GM18870 (cell line): ENCODE results near the gene PKN3.
"Not testable (repeated sequence)": the region's sequence is repeated elsewhere in the genome, so short reads cannot be mapped to it uniquely, and the experiment has no call there.

ENCODE experiments used
- ATAC-seq: cut with Tn5 transposase; IDR thresholded peaks from one replicate; pipeline ENCODE4 v1.9.1; 2021; ENCODE audit warnings: moderate library complexity; ENCODE audit not compliant: unreplicated experiment

Gene PKN3

GRCh38 chr9:128690684-128691034 is 11.6 kb upstream of the PKN3 start:
- ATAC-seq = no peak

GRCh38 chr9:128693738-128694137 is 8.6 kb upstream of the PKN3 start:
- ATAC-seq = not testable (repeated sequence)

GRCh38 chr9:128694344-128694743 is 8.0 kb upstream of the PKN3 start:
- ATAC-seq = no peak

- no peak for ATAC-seq
These were observed 5.2 kb upstream of the PKN3 start for GRCh38 chr9:128696923-128697707.

GRCh38 chr9:128699096-128699795 is 3.1 kb upstream of the PKN3 start:
- ATAC-seq = not testable (repeated sequence)

- ATAC-seq = no peak
These were observed 962 bp upstream of the PKN3 start for GRCh38 chr9:128701227-128701854.

GRCh38 chr9:128702949-128703615 is 779 bp downstream of the PKN3 start:
- no peak for ATAC-seq

GRCh38 chr9:128703616-128704355 is 1.5 kb downstream of the PKN3 start:
- ATAC-seq = no peak

GRCh38 chr9:128704356-128704670 is 2.0 kb downstream of the PKN3 start:
- ATAC-seq = no peak

- no peak for ATAC-seq
These were observed 3.0 kb downstream of the PKN3 start for GRCh38 chr9:128705051-128705965.

- ATAC-seq = no peak
These were observed 3.7 kb downstream of the PKN3 start for GRCh38 chr9:128706045-128706444.

- ATAC-seq = no peak
These were observed 4.5 kb downstream of the PKN3 start for GRCh38 chr9:128706671-128707381.

- no peak for ATAC-seq
These were observed 5.1 kb downstream of the PKN3 start for GRCh38 chr9:128707446-128707845.

- ATAC-seq = no peak
These were observed 10.4 kb downstream of the PKN3 start for GRCh38 chr9:128712451-128713410.

- no peak for ATAC-seq
These were observed 11.1 kb downstream of the PKN3 start for GRCh38 chr9:128713411-128713780.

GRCh38 chr9:128713941-128714573 is 11.8 kb downstream of the PKN3 start:
- ATAC-seq = no peak

- ATAC-seq = no peak
These were observed 12.5 kb downstream of the PKN3 start for GRCh38 chr9:128714586-128715435.
